GM12878 (cell line): ENCODE data around the gene MRPL20. TPM values are rescaled to one million over a fixed set of nuclear protein-coding genes. Genes with fewer than 3 reads are reported as not detected.

Source experiments
- ATAC-seq: fragments of 200-7000 bp; cut with Tn5 transposase; 3 replicates; pipeline ENCODE4 v1.9.1; 2020; ENCODE audit warnings: mild to moderate bottlenecking, moderate library complexity
- BruUV-seq: library from RNA; stranded (reverse); fragments of 400-500 nt; replicated peaks from 2 replicates; lab custom pipeline; 2021; lab: Mats Ljungman, UMichigan
- CTCF ChIA-PET: fragments of 300-600 bp; sonication (Branson Sonifier 250); formaldehyde crosslinking; extraction: SDS; loops from one replicate; lab custom pipeline; 2021; ENCODE audit warnings: inconsistent platforms; lab: Yijun Ruan, JAX
- POLR2A ChIA-PET: fragments of 350-600 bp; formaldehyde crosslinking; extraction: SDS; loops from one replicate; lab custom pipeline; 2021; ENCODE audit warnings: inconsistent platforms; lab: Charles Lee
- RAD21 ChIA-PET: fragments of 300-600 bp; sonication (Branson Sonifier 250); formaldehyde crosslinking; loops from one replicate; lab custom pipeline; 2023; ENCODE audit warnings: antibody characterized with exemption; ENCODE audit not compliant: unreplicated experiment; lab: Charles Lee
- SMC1A ChIA-PET: fragments of 300-600 bp; sonication (Branson Sonifier 250); formaldehyde crosslinking; loops from one replicate; lab custom pipeline; 2023; ENCODE audit not compliant: unreplicated experiment, uncharacterized antibody; lab: Charles Lee
- DNase-seq: peaks from one replicate; pipeline ENCODE4 v3.0.0-alpha.2; 2011; ENCODE audit warnings: low read depth, low spot score
- FAIRE-seq: peaks from 3 replicates; lab custom pipeline; 2011; peaks lifted over from hg19 to GRCh38; lab: Jason Lieb, UNC
- H2AFZ ChIP-seq: 2 replicates; pipeline ENCODE4 v1.6.0; 2011; ENCODE audit warnings: low read depth, low read length, control low read depth; ENCODE audit not compliant: control insufficient read depth
- H3K27ac ChIP-seq: 2 replicates; pipeline ENCODE4 v1.5.1; 2011; ENCODE audit warnings: control low read depth; ENCODE audit not compliant: control insufficient read depth, insufficient read depth
- H3K27me3 ChIP-seq, 2 experiments: replicated peaks in 1 of 2; 2 replicates each; pipeline versions ENCODE4 v1.6.0 to v1.6.1; 2011; ENCODE audit warnings: low read length in 1 of 2; ENCODE audit not compliant: control insufficient read depth in 2 of 2, insufficient read depth in 2 of 2
- H3K36me3 ChIP-seq, 2 experiments: 2 replicates each; pipeline ENCODE4 v1.5.1; 2011; ENCODE audit warnings: low read length in 1 of 2; ENCODE audit not compliant: control insufficient read depth in 2 of 2, insufficient read depth in 2 of 2
- H3K4me1 ChIP-seq: 2 replicates; pipeline ENCODE4 v1.6.1; 2011; ENCODE audit warnings: mild to moderate bottlenecking, low read length, moderate library complexity, mixed read lengths; ENCODE audit not compliant: control insufficient read depth, insufficient read depth
- H3K4me2 ChIP-seq: 2 replicates; pipeline ENCODE4 v1.6.0; 2011; ENCODE audit warnings: control low read depth; ENCODE audit not compliant: control insufficient read depth, insufficient read depth
- H3K4me3 ChIP-seq: fragments of 200-600 bp; sonication (generic); 2 replicates; pipeline ENCODE4 v1.5.1; 2016
- H3K79me2 ChIP-seq: 2 replicates; pipeline ENCODE4 v1.6.0; 2011; ENCODE audit warnings: low read length; ENCODE audit not compliant: control insufficient read depth, insufficient read depth
- H3K9ac ChIP-seq: 2 replicates; pipeline ENCODE4 v1.8.0; 2011; ENCODE audit warnings: low read length, control low read depth, mixed read lengths; ENCODE audit not compliant: control insufficient read depth, insufficient read depth
- H3K9me3 ChIP-seq: replicated peaks from 3 replicates; pipeline ENCODE4 v1.5.1; 2011; ENCODE audit warnings: mild to moderate bottlenecking, low read length; ENCODE audit not compliant: control insufficient read depth, insufficient read depth
- H4K20me1 ChIP-seq: 2 replicates; pipeline ENCODE4 v1.6.0; 2011; ENCODE audit not compliant: control insufficient read depth, insufficient read depth
- BCLAF1 ChIP-seq: fragments of 450-650 bp; IDR thresholded peaks from 2 replicates; pipeline ENCODE4 v1.6.1; 2017; ENCODE audit warnings: antibody characterized with exemption, mild to moderate bottlenecking, moderate library complexity
- ESRRA ChIP-seq: IDR thresholded peaks from 2 replicates; pipeline ENCODE4 v1.6.1; 2012; ENCODE audit warnings: mild to moderate bottlenecking, low read length, improper control_type of control experiment
- EZH2 ChIP-seq: IDR thresholded peaks from 2 replicates; pipeline ENCODE4 v1.6.1; 2012; ENCODE audit warnings: low read depth, mild to moderate bottlenecking, control low read depth, inconsistent platforms, low read length, borderline replicate concordance; ENCODE audit not compliant: control insufficient read depth
- POU2F2 ChIP-seq: IDR thresholded peaks from 3 replicates; pipeline ENCODE4 v1.6.1; 2011; ENCODE audit warnings: low read depth, mild to moderate bottlenecking, low read length, borderline replicate concordance
- TCF7 ChIP-seq: IDR thresholded peaks from 2 replicates; pipeline ENCODE4 v1.6.1; 2014; ENCODE audit warnings: antibody characterized with exemption, borderline replicate concordance
- WGBS: methylation state at CpG from one replicate; pipeline ENCODE4 v1.1.6; 2016; ENCODE audit warnings: low lambda C conversion rate; ENCODE audit not compliant: insufficient replicate concordance, insufficient coverage; ENCODE audit errors: missing lambda C conversion rate; 5-methylcytosine and 5-hydroxymethylcytosine counted together
- in situ Hi-C: fragments of 300-500 bp; cut with MboI; formaldehyde crosslinking; loops from 9 replicates; pipeline ENCODE4 v1.14.3; 2018; ENCODE audit warnings: mixed read lengths
- intact Hi-C: fragments of 100-400 bp; cut with micrococcal nuclease; formaldehyde crosslinking; loops from one replicate; pipeline ENCODE4 v1.14.2; 2022; ENCODE audit not compliant: unreplicated experiment
- polyA plus RNA-seq, 11 experiments: library from polyadenylated mRNA; depleted of rRNA in 4 of 11; unstranded in 6 of 11; stranded (reverse) in 5 of 11; fragments of >200 nt; fragmentation: Nextera tagmentation in 4 of 11; fragmentation: Illumina TruSeq in 1 of 11; extraction: Ambion mirVana in 4 of 11; extraction: Trizol in 1 of 11; gene quantifications; 1 replicate in 1 of 11; 2 replicates in 10 of 11; pipeline versions ENCODE4 v1.2.1 to v1.2.3, GENCODE V29; 2011 to 2016; ENCODE audit warnings: inconsistent platforms in 2 of 11, missing spikeins in 2 of 11, low read depth in 1 of 11
- total RNA-seq, 4 experiments: library from RNA; depleted of rRNA in 3 of 4; stranded (reverse); fragments of >200 nt in 3 of 4; fragmentation: Illumina TruSeq in 1 of 4; extraction: Trizol in 1 of 4; gene quantifications; 2 replicates each; pipeline versions ENCODE4 v1.2.1 to v1.2.3, GENCODE V29; 2013 to 2021

MRPL20 gene
- total and polyA plus RNA-seq, 10 of the 15 experiments (the other 5 are each of a cell fraction or from before 2014, with no cell fraction given) = 129 to 525 (median 255) TPM

- ATAC-seq (no peak), FAIRE-seq (no peak), DNase-seq (no peak)
- ChIA-PET CTCF (interaction anchor here (0.9 to 1.4 kb wide), 2 partner anchors 11 to 14 kb away, joined by 3 to 4 read pairs; partner anchors contain the start of gene CCNL2), POLR2A (no interaction called here), SMC1A (no interaction called here), RAD21 (no interaction called here)
- 89% methylated on average over 16 of the region's 16 CpGs for WGBS
- Histone ChIP-seq H3K36me3 (peaks cover 42 to 43% of the 10 kb centered on the region in 2 experiments), H4K20me1 (no peaks in the 10 kb centered on the region), H3K79me2 (peaks cover 1% of the 10 kb centered on the region; the same call in 1 of the 2 replicates), H2AFZ (no peak overlapping the region), H3K27me3 (no peaks in the 10 kb centered on the region), H3K4me2 (no peak overlapping the region), H3K9ac (no peak overlapping the region), H3K27ac (no peak overlapping the region), H3K4me3 (no peak overlapping the region), H3K9me3 (no peaks in the 10 kb centered on the region), H3K4me1 (no peaks in the 10 kb centered on the region)
- TF ChIP-seq TCF7 (no peak), BCLAF1 (no peak), EZH2 (no peak), POU2F2 (no peak), ESRRA (no peak)
- intact Hi-C loops (no loop called here), in situ Hi-C loops (no loop called here)
- no TSS peak for BruUV-seq
These were observed 19.0 kb downstream of the MRPL20 start for GRCh38 chr1:1388078-1388472.
